K562 (cell line): ENCODE data around the gene LMNA. TPM values are rescaled to one million over a fixed set of nuclear protein-coding genes. Genes with fewer than 3 reads are reported as not detected.

Experiments
- CGGBP1 ChIP-seq: fragments of 250-450 bp; sonication (Bioruptor Pico); IDR thresholded peaks from 2 replicates; pipeline ENCODE4 v1.9.0; 2021; ENCODE audit warnings: mild to moderate bottlenecking
- GABPB1 ChIP-seq: sonication (generic); formaldehyde crosslinking; IDR thresholded peaks from 2 replicates; pipeline ENCODE4 v1.8.0; 2022; ENCODE audit warnings: mild to moderate bottlenecking, missing genetic modification reagents
- HDAC1 ChIP-seq, 2 experiments: fragments of 450-650 bp; IDR thresholded peaks; 2 replicates each; pipeline ENCODE4 v1.6.1; 2016 to 2017; ENCODE audit warnings: inconsistent platforms in 1 of 2, mild to moderate bottlenecking in 1 of 2, moderate library complexity in 1 of 2
- HMG20B ChIP-seq: fragments of 250-450 bp; sonication (Bioruptor Pico); IDR thresholded peaks from 2 replicates; pipeline ENCODE4 v1.5.0; 2021; ENCODE audit warnings: mild to moderate bottlenecking
- JUN ChIP-seq, 2 experiments: sonication (generic) in 1 of 2; formaldehyde crosslinking in 1 of 2; IDR thresholded peaks; 2 replicates each; pipeline versions ENCODE4 v1.6.1 to v1.8.0; 2012 to 2022; ENCODE audit warnings: borderline replicate concordance in 2 of 2, mild to moderate bottlenecking in 2 of 2, improper control_type of control experiment in 1 of 2, low read depth in 1 of 2, low read length in 1 of 2, missing genetic modification reagents in 1 of 2
- MBD2 ChIP-seq: sonication (generic); IDR thresholded peaks from 2 replicates; pipeline ENCODE4 v1.6.1; 2016; ENCODE audit warnings: low read depth, borderline replicate concordance
- NEUROD1 ChIP-seq: fragments of 150-350 bp; IDR thresholded peaks from 2 replicates; pipeline ENCODE4 v1.6.1; 2014; ENCODE audit warnings: borderline replicate concordance, low read length, low read depth; ENCODE audit not compliant: partially characterized antibody
- NFE2L1 ChIP-seq: fragments of 450-650 bp; IDR thresholded peaks from 2 replicates; pipeline ENCODE4 v1.6.1; 2016; ENCODE audit warnings: missing genetic modification characterization, low read depth, mild to moderate bottlenecking, missing compliant biosample characterization, moderate library complexity, borderline replicate concordance
- RFX1 ChIP-seq: fragments of 450-650 bp; IDR thresholded peaks from 2 replicates; pipeline ENCODE4 v1.6.1; 2016; ENCODE audit warnings: mild to moderate bottlenecking, moderate library complexity
- RFX7 ChIP-seq: fragments of 250-450 bp; sonication (Bioruptor Pico); IDR thresholded peaks from 2 replicates; pipeline ENCODE4 v1.5.1; 2021; ENCODE audit warnings: mild to moderate bottlenecking
- SNIP1 ChIP-seq: fragments of 450-650 bp; IDR thresholded peaks from 2 replicates; pipeline ENCODE4 v1.7.1; 2017; ENCODE audit warnings: low read depth, mild to moderate bottlenecking
- SOX6 ChIP-seq: fragments of 450-650 bp; IDR thresholded peaks from 2 replicates; pipeline ENCODE4 v1.6.1; 2014; ENCODE audit warnings: mild to moderate bottlenecking
- SREBF1 ChIP-seq: fragments of 150-350 bp; IDR thresholded peaks from 2 replicates; pipeline ENCODE4 v1.6.1; 2014; ENCODE audit warnings: antibody characterized with exemption, low read depth, low read length, borderline replicate concordance
- SRSF1 ChIP-seq: fragments of 200-400 bp; formaldehyde crosslinking; IDR thresholded peaks from 2 replicates; pipeline ENCODE4 v1.6.1; 2017; ENCODE audit warnings: mild to moderate bottlenecking, low read depth, low read length, moderate library complexity
- TEAD2 ChIP-seq: fragments of 450-650 bp; IDR thresholded peaks from 2 replicates; pipeline ENCODE4 v1.6.1; 2016; ENCODE audit warnings: missing genetic modification characterization, control low read depth, missing compliant biosample characterization
- XRCC5 ChIP-seq: fragments of 200-400 bp; formaldehyde crosslinking; IDR thresholded peaks from 2 replicates; pipeline ENCODE4 v1.6.1; 2017; ENCODE audit warnings: low read depth, mild to moderate bottlenecking, low read length
- ZNF224 ChIP-seq: sonication (generic); formaldehyde crosslinking; IDR thresholded peaks from 2 replicates; pipeline ENCODE4 v1.8.0; 2022; ENCODE audit warnings: mild to moderate bottlenecking, missing genetic modification reagents
- ZNF232 ChIP-seq: sonication (generic); formaldehyde crosslinking; IDR thresholded peaks from 2 replicates; pipeline ENCODE4 v1.8.0; 2022; ENCODE audit warnings: mild to moderate bottlenecking, missing genetic modification reagents
- ZNF644 ChIP-seq: fragments of 200-800 bp; sonication (Bioruptor generic); IDR thresholded peaks from 2 replicates; pipeline ENCODE4 v1.6.1; 2016; ENCODE audit warnings: low read depth, missing genetic modification characterization, missing compliant biosample characterization
- ZNF699 ChIP-seq: fragments of 250-450 bp; sonication (Bioruptor Pico); IDR thresholded peaks from 2 replicates; pipeline ENCODE4 v1.8.0; 2021; ENCODE audit warnings: mild to moderate bottlenecking, moderate library complexity; ENCODE audit not compliant: insufficient replicate concordance
- polyA plus RNA-seq, 8 experiments: library from polyadenylated mRNA; depleted of rRNA in 4 of 8; stranded (reverse) in 5 of 8; unstranded in 3 of 8; fragments of >200 nt; fragmentation: Nextera tagmentation in 2 of 8; fragmentation: Illumina TruSeq in 1 of 8; extraction: Ambion mirVana in 2 of 8; extraction: Trizol in 1 of 8; gene quantifications; 2 replicates each; pipeline versions ENCODE4 v1.2.1 to v1.2.3, GENCODE V29; 2011 to 2014; ENCODE audit warnings: inconsistent platforms in 1 of 8, missing spikeins in 1 of 8
- total RNA-seq, 7 experiments: library from RNA; depleted of rRNA in 6 of 7; stranded (reverse); fragments of >200 nt in 6 of 7; fragmentation: Illumina TruSeq in 2 of 7; extraction: Trizol in 2 of 7; gene quantifications; 2 replicates each; pipeline versions ENCODE4 v1.2.1 to v1.2.3, GENCODE V29; 2011 to 2021; ENCODE audit warnings: low replicate concordance in 1 of 7
- TF ChIP-seq, protein P1 (sequence below), 2 experiments: fragments of 450-650 bp in 1 of 2; IDR thresholded peaks; 2 replicates each; pipeline ENCODE4 v1.6.1; 2011 to 2017; ENCODE audit warnings: low read depth in 2 of 2, antibody characterized with exemption in 1 of 2, borderline replicate concordance in 1 of 2, low read length in 1 of 2, mild to moderate bottlenecking in 1 of 2, mixed read lengths in 1 of 2; ENCODE audit not compliant: control insufficient read depth in 1 of 2
- TF ChIP-seq, protein P2 (sequence below): fragments of 250-450 bp; sonication (Bioruptor Pico); IDR thresholded peaks from 2 replicates; pipeline ENCODE4 v1.5.0; 2020; ENCODE audit warnings: mild to moderate bottlenecking, borderline replicate concordance

Gene LMNA
- total and polyA plus RNA-seq, 9 of the 15 experiments (the other 6 are each of a cell fraction or from before 2014, with no cell fraction given) = 1.00 to 347 (median 88.2) TPM

DNA sequence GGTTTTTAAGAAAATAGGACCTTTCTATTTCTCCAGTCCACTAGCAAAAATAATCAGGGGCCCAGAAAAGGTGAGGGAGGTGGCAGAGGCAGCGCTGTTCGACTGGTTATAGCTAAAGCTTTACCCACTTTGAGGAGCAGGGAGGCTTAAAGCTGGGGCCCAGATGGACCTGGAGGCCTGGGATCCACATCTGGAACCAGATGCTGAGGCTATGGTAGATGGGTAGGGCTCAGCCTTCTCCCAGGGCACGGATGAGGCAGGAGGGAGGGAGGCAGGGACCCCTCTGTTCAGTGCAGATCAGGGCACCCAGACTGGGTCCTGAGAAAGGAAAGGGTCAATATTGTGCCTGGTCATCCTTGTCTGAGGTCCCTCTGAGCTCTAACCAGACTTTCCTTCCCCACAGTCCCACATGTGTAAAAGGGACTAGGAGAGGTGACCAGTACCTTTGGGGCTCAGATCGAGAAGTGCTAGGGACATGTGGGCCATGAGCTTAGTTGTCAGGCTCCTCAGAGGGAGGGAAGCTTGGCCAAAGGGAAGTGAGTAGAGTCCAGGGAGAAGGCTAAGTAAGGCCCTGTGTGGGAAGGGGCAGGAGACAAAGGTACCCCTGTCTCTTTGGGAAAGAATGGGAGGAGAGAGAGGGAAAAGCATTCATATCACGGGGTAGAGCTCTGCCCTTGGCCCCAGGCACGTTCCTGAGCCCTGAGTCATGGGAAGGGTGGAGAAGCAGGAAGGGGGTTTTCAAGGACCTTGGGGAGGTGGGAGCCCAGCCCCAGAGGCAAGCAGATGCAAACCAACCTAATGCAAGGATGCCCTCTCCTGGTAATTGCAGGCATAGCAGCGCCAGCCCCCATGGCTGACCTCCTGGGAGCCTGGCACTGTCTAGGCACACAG lies 15.4 kb downstream of the LMNA start (continued):
- TF ChIP-seq, protein P1, sequence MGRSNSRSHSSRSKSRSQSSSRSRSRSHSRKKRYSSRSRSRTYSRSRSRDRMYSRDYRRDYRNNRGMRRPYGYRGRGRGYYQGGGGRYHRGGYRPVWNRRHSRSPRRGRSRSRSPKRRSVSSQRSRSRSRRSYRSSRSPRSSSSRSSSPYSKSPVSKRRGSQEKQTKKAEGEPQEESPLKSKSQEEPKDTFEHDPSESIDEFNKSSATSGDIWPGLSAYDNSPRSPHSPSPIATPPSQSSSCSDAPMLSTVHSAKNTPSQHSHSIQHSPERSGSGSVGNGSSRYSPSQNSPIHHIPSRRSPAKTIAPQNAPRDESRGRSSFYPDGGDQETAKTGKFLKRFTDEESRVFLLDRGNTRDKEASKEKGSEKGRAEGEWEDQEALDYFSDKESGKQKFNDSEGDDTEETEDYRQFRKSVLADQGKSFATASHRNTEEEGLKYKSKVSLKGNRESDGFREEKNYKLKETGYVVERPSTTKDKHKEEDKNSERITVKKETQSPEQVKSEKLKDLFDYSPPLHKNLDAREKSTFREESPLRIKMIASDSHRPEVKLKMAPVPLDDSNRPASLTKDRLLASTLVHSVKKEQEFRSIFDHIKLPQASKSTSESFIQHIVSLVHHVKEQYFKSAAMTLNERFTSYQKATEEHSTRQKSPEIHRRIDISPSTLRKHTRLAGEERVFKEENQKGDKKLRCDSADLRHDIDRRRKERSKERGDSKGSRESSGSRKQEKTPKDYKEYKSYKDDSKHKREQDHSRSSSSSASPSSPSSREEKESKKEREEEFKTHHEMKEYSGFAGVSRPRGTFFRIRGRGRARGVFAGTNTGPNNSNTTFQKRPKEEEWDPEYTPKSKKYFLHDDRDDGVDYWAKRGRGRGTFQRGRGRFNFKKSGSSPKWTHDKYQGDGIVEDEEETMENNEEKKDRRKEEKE (IDR thresholded peaks at IDR 0.05; ENCODE audit: borderline replicate concordance in 1 of 2, control insufficient read depth in 1 of 2, low read depth in 2 of 2, low read length in 1 of 2) = no peak
- TF ChIP-seq JUN (IDR thresholded peaks at IDR 0.05; ENCODE audit: borderline replicate concordance, low read depth, low read length) (peak; percentile 86; the same call in 1 of the 2 replicates), JUN (CRISPR knock-in tag; IDR thresholded peaks at IDR 0.05; ENCODE audit: borderline replicate concordance) (no peak), SREBF1 (no peak), TEAD2 (tag) (peak; percentile 61; the same call in 1 of the 2 replicates), HMG20B (CRISPR knock-in tag) (no peak), ZNF224 (CRISPR knock-in tag) (no peak), MBD2 (no peak), HDAC1 (IDR thresholded peaks at IDR 0.05) (no peak), SNIP1 (no peak), ZNF644 (tag) (no peak), CGGBP1 (no peak), RFX1 (no peak), GABPB1 (CRISPR knock-in tag) (peak; percentile 44; the same call in 1 of the 2 replicates), ZNF232 (no peak), ZNF699 (no peak), XRCC5 (peak; percentile 42; the same call in 1 of the 2 replicates), SOX6 (no peak), SRSF1 (no peak), NFE2L1 (tag) (no peak), RFX7 (CRISPR knock-in tag) (no peak), NEUROD1 (no peak)
- TF ChIP-seq, protein P2, sequence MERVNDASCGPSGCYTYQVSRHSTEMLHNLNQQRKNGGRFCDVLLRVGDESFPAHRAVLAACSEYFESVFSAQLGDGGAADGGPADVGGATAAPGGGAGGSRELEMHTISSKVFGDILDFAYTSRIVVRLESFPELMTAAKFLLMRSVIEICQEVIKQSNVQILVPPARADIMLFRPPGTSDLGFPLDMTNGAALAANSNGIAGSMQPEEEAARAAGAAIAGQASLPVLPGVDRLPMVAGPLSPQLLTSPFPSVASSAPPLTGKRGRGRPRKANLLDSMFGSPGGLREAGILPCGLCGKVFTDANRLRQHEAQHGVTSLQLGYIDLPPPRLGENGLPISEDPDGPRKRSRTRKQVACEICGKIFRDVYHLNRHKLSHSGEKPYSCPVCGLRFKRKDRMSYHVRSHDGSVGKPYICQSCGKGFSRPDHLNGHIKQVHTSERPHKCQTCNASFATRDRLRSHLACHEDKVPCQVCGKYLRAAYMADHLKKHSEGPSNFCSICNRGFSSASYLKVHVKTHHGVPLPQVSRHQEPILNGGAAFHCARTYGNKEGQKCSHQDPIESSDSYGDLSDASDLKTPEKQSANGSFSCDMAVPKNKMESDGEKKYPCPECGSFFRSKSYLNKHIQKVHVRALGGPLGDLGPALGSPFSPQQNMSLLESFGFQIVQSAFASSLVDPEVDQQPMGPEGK (CRISPR knock-in tag) = no peak
